Activated CD8-positive, alpha-beta memory T cell treated with anti-CD3 and anti-CD28 coated beads for 1 hour (primary cell): ENCODE results near the gene OR10R2.

Experiments used
- DNase-seq, 2 donors: peaks; one replicate each; pipeline ENCODE4 v3.0.0-alpha.2; 2020; ENCODE audit warnings: low read depth in 1 of 2; ENCODE audit errors: extremely low read depth in 1 of 2

OR10R2 gene

DNA sequence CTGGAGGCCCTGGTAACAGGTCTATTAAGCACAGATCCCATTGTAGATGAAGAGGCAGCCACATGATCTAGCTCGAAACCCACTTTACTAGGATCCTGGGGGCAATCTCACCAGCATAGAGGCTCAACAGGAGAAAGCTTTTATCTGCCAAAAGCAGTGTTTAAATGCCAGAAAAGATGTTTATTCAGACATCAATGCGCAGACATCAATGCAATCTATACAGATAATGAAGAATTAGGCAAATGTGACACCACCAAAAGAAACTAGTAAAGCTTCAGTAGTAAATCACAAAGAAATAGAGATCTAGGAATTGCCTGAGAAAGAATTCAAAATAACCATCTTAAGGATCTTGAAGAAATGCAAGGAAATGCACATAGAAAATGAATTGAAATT lies 49.6 kb downstream of the OR10R2 start:
- DNase-seq = no peak

GRCh38 chr1:158527190-158527815 lies 55.3 kb downstream of the OR10R2 start:
- no peak for DNase-seq
